Posterior vena cava (tissue), 2 donors: ENCODE measurements around the gene CSPG4. TPM values are rescaled to one million over a fixed set of nuclear protein-coding genes. Genes with fewer than 3 reads are reported as not detected.
"Not testable (repeated sequence)": the region's sequence is repeated elsewhere in the genome, so short reads cannot be mapped to it uniquely, and the experiment has no call there.

Experiments used
- DNase-seq: peaks from one replicate; pipeline ENCODE4 v3.0.0-alpha.2; 2020; ENCODE audit warnings: low spot score
- intact Hi-C, 2 donors: fragments of 100-400 bp; cut with DNase I; formaldehyde crosslinking; loops; one replicate each; pipeline versions ENCODE4 v1.14.1 to v1.14.2; 2022 to 2023
- long read RNA-seq, 2 donors: library from polyadenylated mRNA; unstranded; transcript quantifications; one replicate each; pipeline ENCODE4 v2.0.0, GENCODE V29; 2020 to 2021
- total RNA-seq, 2 donors: library from RNA; stranded (reverse); fragmentation: NEBNext Ultra II Directional; extraction: Animal tissue kit (Norgen Biotek cat#: 25700); gene quantifications; one replicate each; pipeline ENCODE4 v1.2.1, GENCODE V29; 2021
- donor health status: DM: yes; HTN: yes; CAD: no.
- donor health status: DM: yes; HTN: yes; CAD: no.

The CSPG4 gene
- 100 to 1,000 TPM in 1 of 2 donors, 10 to 100 TPM in 1; 90.4 to 134 TPM for total RNA-seq
- long read RNA-seq, donor 1, partial matches to known transcripts: 38 of 104 reads
- long read RNA-seq, donor 1, other reads (novel, unspliced or antisense): 66 of 104 reads
- long read RNA-seq, donor 2, partial matches to known transcripts: 37 of 215 reads
- long read RNA-seq, donor 2, other reads (novel, unspliced or antisense): 178 of 215 reads

GRCh38 chr15:75712668-75713337 lies at the start of gene CSPG4:
Gene CSPG4 (minus strand): TSS chr15:75712848. CDS start chr15:75712755, 93 bp downstream.
- peak; percentile 90 for DNase-seq
- intact Hi-C loops: no loop called here

GRCh38 chr15:75762357-75762718 lies 49.7 kb upstream of the CSPG4 start:
- DNase-seq: not testable (repeated sequence)
- intact Hi-C loops: loop anchor here in 1 of 2 donors (5.0 kb wide), 1 partner anchor 1130 kb away; no protein-coding TSS in a partner anchor

GRCh38 chr15:75761446-75762356 lies 49.1 kb upstream of the CSPG4 start:
- DNase-seq: peak; percentile 59

GRCh38 chr15:75760704-75761435 lies 48.2 kb upstream of the CSPG4 start:
- intact Hi-C loops: loop anchor here in 1 of 2 donors (5.0 kb wide), 1 partner anchor 1129 kb away; no protein-coding TSS in a partner anchor
- DNase-seq: no peak

More at GRCh38 chr15:75761446-75762356, 49.1 kb upstream of the CSPG4 start:
- intact Hi-C loops: loop anchor here in 1 of 2 donors (5.0 kb wide), 1 partner anchor 1129 kb away; no protein-coding TSS in a partner anchor

- intact Hi-C loops: loop anchor here in 1 of 2 donors (5.0 kb wide), 1 partner anchor 1128 kb away; no protein-coding TSS in a partner anchor
- not testable (repeated sequence) for DNase-seq
These were observed 47.5 kb upstream of the CSPG4 start for GRCh38 chr15:75760131-75760520.

GRCh38 chr15:75759416-75760130 lies 46.9 kb upstream of the CSPG4 start:
- no peak for DNase-seq
- intact Hi-C loops: loop anchor here in 1 of 2 donors (5.0 kb wide), 1 partner anchor 1127 kb away; no protein-coding TSS in a partner anchor

- peak; percentile 95 for DNase-seq
- intact Hi-C loops: no loop called here
These were observed 45.6 kb upstream of the CSPG4 start for GRCh38 chr15:75758071-75758872.

GRCh38 chr15:75754871-75755270 lies 42.2 kb upstream of the CSPG4 start:
- intact Hi-C loops, DNase-seq: not testable (repeated sequence)

GRCh38 chr15:75753145-75753544 lies 40.5 kb upstream of the CSPG4 start:
- intact Hi-C loops: no loop called here

GRCh38 chr15:75751891-75752290 lies 39.2 kb upstream of the CSPG4 start:
- DNase-seq: no peak
- intact Hi-C loops: no loop called here

More at GRCh38 chr15:75753145-75753544, 40.5 kb upstream of the CSPG4 start:
- no peak for DNase-seq

GRCh38 chr15:75751116-75751875 lies 38.6 kb upstream of the CSPG4 start:
- intact Hi-C loops: no loop called here
- DNase-seq: no peak

GRCh38 chr15:75750261-75751050 lies 37.8 kb upstream of the CSPG4 start:
- DNase-seq: no peak
- intact Hi-C loops: no loop called here

GRCh38 chr15:75749820-75750219 lies 37.2 kb upstream of the CSPG4 start:
- DNase-seq: no peak

GRCh38 chr15:75748882-75749281 lies 36.2 kb upstream of the CSPG4 start:
- not testable (repeated sequence) for DNase-seq

More at GRCh38 chr15:75749820-75750219, 37.2 kb upstream of the CSPG4 start:
- intact Hi-C loops: no loop called here

GRCh38 chr15:75747121-75747520 lies 34.5 kb upstream of the CSPG4 start:
- DNase-seq: peak; percentile 9
- intact Hi-C loops: not testable (repeated sequence)

More at GRCh38 chr15:75748882-75749281, 36.2 kb upstream of the CSPG4 start:
- intact Hi-C loops: not testable (repeated sequence)

GRCh38 chr15:75745305-75745704 lies 32.7 kb upstream of the CSPG4 start:
- DNase-seq: no peak
- intact Hi-C loops: no loop called here
